ENCODE measurements around the gene HOXB6. TPM values are rescaled to one million over a fixed set of nuclear protein-coding genes. Genes with fewer than 3 reads are reported as not detected.
A peak's percentile ranks its signal among the peaks of the same experiment; 100 is the strongest.

The HOXB6 gene
- total RNA-seq, 1 donor: 0.63 TPM

DNA sequence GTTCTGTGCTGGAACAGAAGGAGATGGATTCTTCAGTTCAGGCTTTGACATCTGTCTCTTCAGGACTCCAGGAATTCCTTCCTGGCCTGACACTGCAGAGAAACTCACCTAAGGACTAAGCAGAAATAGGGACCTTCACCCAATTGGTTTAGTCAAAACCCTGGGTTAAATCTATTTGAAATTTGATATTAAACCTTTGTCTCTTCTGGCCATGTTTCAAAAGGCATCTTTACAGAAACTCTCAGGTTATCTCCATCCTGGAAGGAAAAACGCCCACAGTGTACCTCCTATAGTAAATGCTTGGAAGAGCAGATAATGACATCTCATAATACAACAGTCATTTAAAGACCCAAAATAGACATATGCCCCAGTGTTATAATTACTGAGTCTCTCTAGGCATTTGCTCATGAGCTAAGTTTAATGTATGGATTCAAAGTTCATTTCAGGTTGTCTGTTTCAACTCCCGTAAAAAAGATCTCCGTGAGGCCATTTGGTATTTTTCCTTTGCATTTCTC, 21.0 kb downstream of the HOXB6 start:
- DNase-seq (ENCODE audit: low read depth): no peak
- TF ChIP-seq CTCF (IDR thresholded peaks at IDR 0.05; ENCODE audit: insufficient read depth, low read length): no peak
- no peak overlapping the region for H3K4me3 ChIP-seq (ENCODE audit: low read depth, low read length)

DNA sequence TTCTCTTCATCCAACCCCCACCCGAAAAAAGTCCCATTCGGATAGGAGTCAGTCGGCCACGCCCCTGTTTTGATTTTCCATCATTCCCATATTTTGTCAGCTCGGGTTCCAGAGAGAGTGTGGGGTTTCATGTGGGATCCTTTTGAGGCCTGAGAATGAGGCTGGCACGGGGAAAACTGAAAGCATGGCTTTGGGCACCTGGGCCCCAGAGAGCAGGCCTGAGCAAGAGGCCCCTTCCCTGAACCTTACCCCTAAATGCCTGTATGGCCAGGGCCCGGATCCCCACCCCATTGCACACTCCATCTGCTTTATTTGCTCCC, 22.1 kb downstream of the HOXB6 start:
- H3K4me3 ChIP-seq (ENCODE audit: low read depth, low read length): peak overlapping the region; percentile 77
- no peak for TF ChIP-seq CTCF (IDR thresholded peaks at IDR 0.05; ENCODE audit: insufficient read depth, low read length)
- DNase-seq (ENCODE audit: low read depth): no peak

DNA sequence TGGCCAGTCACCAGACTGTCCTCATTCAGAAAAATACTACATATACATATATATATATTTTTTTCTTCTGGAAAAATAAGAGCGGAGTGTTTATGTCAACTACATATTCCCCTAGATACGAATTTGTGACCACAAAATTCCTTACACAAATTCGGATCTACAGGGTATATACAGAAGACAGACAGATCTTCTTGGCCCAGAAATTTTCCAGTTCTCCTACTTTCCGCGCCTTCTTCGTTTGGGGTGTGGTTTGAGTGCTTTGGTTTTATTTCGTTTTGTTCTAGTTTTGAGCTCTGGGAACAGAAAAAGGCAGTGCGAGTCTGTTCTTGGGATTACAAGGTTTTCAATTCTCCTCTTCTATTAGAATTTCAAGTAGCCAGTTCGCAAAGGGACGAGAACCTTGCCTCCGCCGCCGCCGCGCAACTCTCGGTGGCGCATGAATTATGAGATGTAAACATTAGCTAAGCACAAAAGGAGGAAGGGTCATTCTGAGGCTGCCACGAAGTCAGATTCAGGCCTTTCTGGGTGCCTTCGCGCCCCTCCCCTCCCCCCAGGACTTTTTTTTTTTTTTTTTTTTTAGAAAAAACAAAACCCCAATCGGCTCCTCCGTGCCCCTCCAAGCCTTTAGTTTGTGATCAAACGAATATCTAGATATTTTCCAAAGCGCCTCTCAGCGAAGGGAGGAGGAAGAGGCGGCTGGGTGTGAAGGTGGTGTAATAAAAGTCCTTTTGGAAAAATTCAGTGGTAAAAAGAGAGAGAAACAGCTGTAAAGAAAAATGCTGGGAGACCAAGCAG, 24.8 kb downstream of the HOXB6 start:
- peak; percentile 65 for DNase-seq (ENCODE audit: low read depth)
- peak overlapping the region; percentile 77 for H3K4me3 ChIP-seq (ENCODE audit: low read depth, low read length)
- TF ChIP-seq CTCF (IDR thresholded peaks at IDR 0.05; ENCODE audit: insufficient read depth, low read length): no peak

DNA sequence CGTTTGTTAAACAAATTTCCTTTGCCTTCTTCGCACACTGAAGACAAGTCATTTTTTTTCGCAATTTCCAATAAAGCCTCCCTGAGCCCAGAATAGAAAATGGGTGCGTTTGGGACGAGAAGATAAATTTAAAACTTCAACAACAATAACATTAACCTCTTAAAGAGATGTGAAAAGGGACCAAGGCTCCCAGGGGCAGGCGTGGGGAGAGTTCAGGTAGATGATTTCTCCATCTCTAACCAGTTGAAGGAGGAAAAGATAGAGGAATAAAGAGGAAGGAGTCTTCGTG, 25.4 kb downstream of the HOXB6 start:
- DNase-seq (ENCODE audit: low read depth): no peak
- no peak for TF ChIP-seq CTCF (IDR thresholded peaks at IDR 0.05; ENCODE audit: insufficient read depth, low read length)
- peak overlapping the region; percentile 77 for H3K4me3 ChIP-seq (ENCODE audit: low read depth, low read length)

GRCh38 chr17:48578616-48579470, 25.9 kb downstream of the HOXB6 start:
- DNase-seq (ENCODE audit: low read depth): peak; percentile 54
- H3K4me3 ChIP-seq (ENCODE audit: low read depth, low read length): peak overlapping the region; percentile 77
- TF ChIP-seq CTCF (IDR thresholded peaks at IDR 0.05; ENCODE audit: insufficient read depth, low read length): no peak

GRCh38 chr17:48577946-48578615, 26.7 kb downstream of the HOXB6 start, which contains the start of gene HOXB4:
TSS of gene HOXB4 (minus strand) at chr17:48578350. CDS start at chr17:48578319, 31 bp downstream.
- no peak for TF ChIP-seq CTCF (IDR thresholded peaks at IDR 0.05; ENCODE audit: insufficient read depth, low read length)
- peak; percentile 85 for DNase-seq (ENCODE audit: low read depth)
- peak within 1 kb of the TSS; percentile 77 for H3K4me3 ChIP-seq (ENCODE audit: low read depth, low read length)
